Measurements from ENCODE around the gene ZIC5. TPM values are rescaled to one million over a fixed set of nuclear protein-coding genes. Genes with fewer than 3 reads are reported as not detected.
A peak's percentile ranks its signal among the peaks of the same experiment; 100 is the strongest.

Gene ZIC5
- polyA plus RNA-seq, 1 donor from 2014 or later = 0.94 TPM

GRCh38 chr13:99980824-99981734 lies 9.5 kb upstream of the ZIC5 start:
- no peak overlapping the region for H2AFZ ChIP-seq (ENCODE audit: low read depth, low read length)
- TF ChIP-seq EZH2 (IDR thresholded peaks at IDR 0.05; ENCODE audit: borderline replicate concordance, insufficient read depth, low read length, poor library complexity, severe bottlenecking) (no peak), CTCF (IDR thresholded peaks at IDR 0.05; ENCODE audit: poor library complexity, severe bottlenecking) (peak; percentile 30), EP300 (conservative IDR thresholded peaks at IDR 0.05; ENCODE audit: poor library complexity, severe bottlenecking) (peak; percentile 53), POLR2AphosphoS5 (IDR thresholded peaks at IDR 0.05) (peak; percentile 89), MXI1 (conservative IDR thresholded peaks at IDR 0.05; ENCODE audit: poor library complexity, severe bottlenecking) (peak; percentile 55), REST (IDR thresholded peaks at IDR 0.05; ENCODE audit: borderline replicate concordance) (peak; percentile 69), TAF1 (IDR thresholded peaks at IDR 0.05; ENCODE audit: low read depth) (peak; percentile 84), RAD21 (conservative IDR thresholded peaks at IDR 0.05) (no peak), SMC3 (conservative IDR thresholded peaks at IDR 0.05; ENCODE audit: poor library complexity) (no peak)
- peaks cover 26% of the 10 kb centered on the region for H4K20me1 ChIP-seq (ENCODE audit: insufficient read depth)
- no peaks in the 10 kb centered on the region for H3K9me2 ChIP-seq (ENCODE audit: insufficient read depth, low read length)
- no peaks in the 10 kb centered on the region for H3K36me3 ChIP-seq (ENCODE audit: insufficient read depth, low read length)
- peaks cover 72% of the 10 kb centered on the region for H3K79me2 ChIP-seq (replicated peaks; ENCODE audit: insufficient read depth, low read length)
- no peak overlapping the region for H3K4me2 ChIP-seq (ENCODE audit: low read length)
- H3K27ac ChIP-seq (ENCODE audit: low read length) = peak overlapping the region; percentile 77
- H3K4me3 ChIP-seq (ENCODE audit: low read length) = peak overlapping the region; percentile 93
- H3K9me3 ChIP-seq (ENCODE audit: low read length) = no peaks in the 10 kb centered on the region
- peaks cover 2% of the 10 kb centered on the region for H3F3A ChIP-seq (ENCODE audit: insufficient read depth, low read length, poor library complexity, severe bottlenecking)
- peak overlapping the region; percentile 87 for H3K9ac ChIP-seq (ENCODE audit: low read length)
- peaks cover 31% of the 10 kb centered on the region for H3K27me3 ChIP-seq (ENCODE audit: insufficient read depth, low read depth, low read length)

- TF ChIP-seq SMC3 (conservative IDR thresholded peaks at IDR 0.05; ENCODE audit: poor library complexity) = peak; percentile 20
- no peak for TF ChIP-seq REST (IDR thresholded peaks at IDR 0.05; ENCODE audit: borderline replicate concordance)
- no peak for TF ChIP-seq EP300 (conservative IDR thresholded peaks at IDR 0.05; ENCODE audit: poor library complexity, severe bottlenecking)
- peak; percentile 79 for TF ChIP-seq POLR2AphosphoS5 (IDR thresholded peaks at IDR 0.05)
- peak; percentile 36 for TF ChIP-seq MXI1 (conservative IDR thresholded peaks at IDR 0.05; ENCODE audit: poor library complexity, severe bottlenecking)
- Histone ChIP-seq H3K4me2 (ENCODE audit: low read length) (peak overlapping the region; percentile 59), H3F3A (ENCODE audit: insufficient read depth, low read length, poor library complexity, severe bottlenecking) (peaks cover 2% of the 10 kb centered on the region), H4K20me1 (ENCODE audit: insufficient read depth) (peaks cover 26% of the 10 kb centered on the region), H3K9me3 (ENCODE audit: low read length) (no peaks in the 10 kb centered on the region), H3K27ac (ENCODE audit: low read length) (peak overlapping the region; percentile 77), H3K79me2 (replicated peaks; ENCODE audit: insufficient read depth, low read length) (peaks cover 74% of the 10 kb centered on the region), H3K36me3 (ENCODE audit: insufficient read depth, low read length) (no peaks in the 10 kb centered on the region), H3K9me2 (ENCODE audit: insufficient read depth, low read length) (no peaks in the 10 kb centered on the region), H2AFZ (ENCODE audit: low read depth, low read length) (no peak overlapping the region), H3K9ac (ENCODE audit: low read length) (peak overlapping the region; percentile 82), H3K4me3 (ENCODE audit: low read length) (peak overlapping the region; percentile 93), H3K27me3 (ENCODE audit: insufficient read depth, low read depth, low read length) (peaks cover 39% of the 10 kb centered on the region)
These were observed 8.7 kb upstream of the ZIC5 start for GRCh38 chr13:99980201-99980823.

All from neural cell (in vitro differentiated cells).